ENCODE data around the gene UBL4A. TPM values are rescaled to one million over a fixed set of nuclear protein-coding genes. Genes with fewer than 3 reads are reported as not detected.

Gene UBL4A
- total and polyA plus RNA-seq, 12 donors = 18.3 to 95.6 (median 51.6) TPM

DNA sequence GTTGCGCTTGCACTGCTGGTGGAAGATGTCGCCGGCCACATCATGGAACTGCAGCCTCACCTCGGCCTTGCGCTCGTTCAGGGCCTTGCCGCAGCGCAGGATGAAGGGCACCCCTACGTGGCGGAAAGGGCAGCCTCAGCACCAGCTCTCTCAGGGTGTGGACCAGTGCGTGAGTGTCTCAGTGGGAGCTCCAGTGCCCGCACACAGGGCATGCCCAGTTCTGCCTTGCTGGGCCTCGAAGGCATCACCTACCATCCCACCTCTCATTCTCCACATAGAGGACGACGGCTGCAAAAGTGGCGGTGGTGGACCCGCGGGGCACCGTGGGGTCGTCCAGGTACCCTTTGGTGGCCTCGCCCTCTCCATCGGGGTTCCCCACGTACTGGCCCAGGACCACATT is 46.3 kb upstream of the UBL4A start:
- peaks cover 0 to 24% of the 10 kb centered on the region in 2 donors for H3K36me3 ChIP-seq (replicated peaks in 1 of 2)
- no peak overlapping the region for H3K4me3 ChIP-seq
- no peak for DNase-seq
- 86 to 100% (median 88%) methylated on average over 2 to 23 of the region's 23 CpGs for WGBS, 4 donors
- H3K27me3 ChIP-seq = no peaks in the 10 kb centered on the region
- intact Hi-C loops (cut with DNase I) = loop anchor here in 1 of 2 donors (5.0 kb wide), 1 partner anchor 135 kb away; the partner anchor contains the start of gene RPL10
- H3K4me1 ChIP-seq (replicated peaks in 1 of 2) = peaks cover 0 to 8% of the 10 kb centered on the region in 2 donors
- TF ChIP-seq POLR2A (IDR thresholded peaks at IDR 0.05) = no peak
- TF ChIP-seq, protein P1, sequence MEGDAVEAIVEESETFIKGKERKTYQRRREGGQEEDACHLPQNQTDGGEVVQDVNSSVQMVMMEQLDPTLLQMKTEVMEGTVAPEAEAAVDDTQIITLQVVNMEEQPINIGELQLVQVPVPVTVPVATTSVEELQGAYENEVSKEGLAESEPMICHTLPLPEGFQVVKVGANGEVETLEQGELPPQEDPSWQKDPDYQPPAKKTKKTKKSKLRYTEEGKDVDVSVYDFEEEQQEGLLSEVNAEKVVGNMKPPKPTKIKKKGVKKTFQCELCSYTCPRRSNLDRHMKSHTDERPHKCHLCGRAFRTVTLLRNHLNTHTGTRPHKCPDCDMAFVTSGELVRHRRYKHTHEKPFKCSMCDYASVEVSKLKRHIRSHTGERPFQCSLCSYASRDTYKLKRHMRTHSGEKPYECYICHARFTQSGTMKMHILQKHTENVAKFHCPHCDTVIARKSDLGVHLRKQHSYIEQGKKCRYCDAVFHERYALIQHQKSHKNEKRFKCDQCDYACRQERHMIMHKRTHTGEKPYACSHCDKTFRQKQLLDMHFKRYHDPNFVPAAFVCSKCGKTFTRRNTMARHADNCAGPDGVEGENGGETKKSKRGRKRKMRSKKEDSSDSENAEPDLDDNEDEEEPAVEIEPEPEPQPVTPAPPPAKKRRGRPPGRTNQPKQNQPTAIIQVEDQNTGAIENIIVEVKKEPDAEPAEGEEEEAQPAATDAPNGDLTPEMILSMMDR (IDR thresholded peaks at IDR 0.05) = no peak
- no peaks in the 10 kb centered on the region for H3K9me3 ChIP-seq (replicated peaks in 1 of 3)
- no peak overlapping the region for H3K27ac ChIP-seq

- Histone ChIP-seq H3K27ac (no peak overlapping the region), H3K9me3 (replicated peaks in 1 of 3) (no peaks in the 10 kb centered on the region), H3K27me3 (no peaks in the 10 kb centered on the region), H3K4me1 (replicated peaks in 1 of 2) (peaks cover 3 to 8% of the 10 kb centered on the region in 2 donors), H3K4me3 (no peak overlapping the region), H3K36me3 (replicated peaks in 1 of 2) (peaks cover 0 to 24% of the 10 kb centered on the region in 2 donors)
- WGBS, 4 donors = 70 to 86% (median 74%) methylated on average over 14 to 16 of the region's 16 CpGs; no CpG with 5 or more reads in 1 of the 4 donors
- TF ChIP-seq POLR2A (IDR thresholded peaks at IDR 0.05) = no peak
- TF ChIP-seq, protein P1 (IDR thresholded peaks at IDR 0.05) = no peak
- no peak for DNase-seq
- intact Hi-C loops (cut with DNase I) = loop anchor here in 1 of 2 donors (5.0 kb wide), 1 partner anchor 134 kb away; the partner anchor contains the start of gene RPL10
Measured at GRCh38 chrX:154531626-154532025, 45.2 kb upstream of the UBL4A start.

- H3K4me3 ChIP-seq = no peak overlapping the region
- no peak overlapping the region for H3K27ac ChIP-seq
- 86 to 88% (median 88%) methylated on average over 10 to 11 of the region's 11 CpGs; no CpG with 5 or more reads in 1 of the 4 donors for WGBS, 4 donors
- no peaks in the 10 kb centered on the region for H3K9me3 ChIP-seq (replicated peaks in 1 of 3)
- peaks cover 3 to 8% of the 10 kb centered on the region in 2 donors for H3K4me1 ChIP-seq (replicated peaks in 1 of 2)
- peaks cover 0 to 24% of the 10 kb centered on the region in 2 donors for H3K36me3 ChIP-seq (replicated peaks in 1 of 2)
- no peak for DNase-seq
- H3K27me3 ChIP-seq = no peaks in the 10 kb centered on the region
- TF ChIP-seq, protein P1 (IDR thresholded peaks at IDR 0.05) = no peak
- TF ChIP-seq POLR2A (IDR thresholded peaks at IDR 0.05) = no peak
- intact Hi-C loops (cut with DNase I) = loop anchor here in 1 of 2 donors (5.0 kb wide), 1 partner anchor 133 kb away; the partner anchor contains the start of gene RPL10
Measured at GRCh38 chrX:154530286-154530685, 43.9 kb upstream of the UBL4A start.

- H3K4me3 ChIP-seq = no peak overlapping the region
- no peak for TF ChIP-seq POLR2A (IDR thresholded peaks at IDR 0.05)
- TF ChIP-seq, protein P1 (IDR thresholded peaks at IDR 0.05) = no peak
- H3K27ac ChIP-seq = peak overlapping the region in 1 of 5 donors; percentile 68
- H3K4me1 ChIP-seq (replicated peaks in 1 of 2) = peaks cover 0 to 3% of the 10 kb centered on the region in 2 donors
- H3K9me3 ChIP-seq (replicated peaks in 1 of 3) = no peaks in the 10 kb centered on the region
- peaks cover 0 to 23% of the 10 kb centered on the region in 2 donors for H3K36me3 ChIP-seq (replicated peaks in 1 of 2)
- peak in 6 of 7 donors; percentile 52 to 71 (median 64) for DNase-seq
- no peaks in the 10 kb centered on the region for H3K27me3 ChIP-seq
- intact Hi-C loops (cut with DNase I) = no loop called here
- 51 to 71% (median 59%) methylated on average over 4 to 6 of the region's 6 CpGs for WGBS, 4 donors
Measured at GRCh38 chrX:154529206-154529612, 42.8 kb upstream of the UBL4A start.
